GM23338 (cell line): ENCODE results near the gene ITIH5. TPM values are rescaled to one million over a fixed set of nuclear protein-coding genes. Genes with fewer than 3 reads are reported as not detected.

Experiments used
- ATAC-seq: fragments of 200-7000 bp; cut with Tn5 transposase; 3 replicates; pipeline ENCODE4 v1.9.1; 2020
- DNase-seq: peaks from one replicate; pipeline ENCODE4 v3.0.0-alpha.2; 2015; ENCODE audit warnings: low spot score
- H2AFZ ChIP-seq: fragments of 200-600 bp; sonication (generic); 2 replicates; pipeline ENCODE4 v1.8.0; 2016; ENCODE audit warnings: antibody characterized with exemption, mild to moderate bottlenecking, moderate library complexity
- H3F3A ChIP-seq: fragments of 200-600 bp; sonication (generic); replicated peaks from 2 replicates; pipeline ENCODE4 v1.8.0; 2017; ENCODE audit warnings: antibody characterized with exemption, mixed run types, low read depth
- H3K27ac ChIP-seq: fragments of 200-600 bp; sonication (generic); 2 replicates; pipeline ENCODE4 v1.6.1; 2016; ENCODE audit warnings: low read depth
- H3K27me3 ChIP-seq: fragments of 200-600 bp; sonication (generic); 2 replicates; pipeline ENCODE4 v1.8.0; 2016; ENCODE audit warnings: mild to moderate bottlenecking, mixed run types, moderate library complexity; ENCODE audit not compliant: insufficient read depth
- H3K36me3 ChIP-seq: fragments of 200-600 bp; sonication (generic); 2 replicates; pipeline ENCODE4 v1.8.0; 2016; ENCODE audit warnings: mild to moderate bottlenecking; ENCODE audit not compliant: insufficient read depth
- H3K4me1 ChIP-seq: fragments of 200-600 bp; sonication (generic); 2 replicates; pipeline ENCODE4 v1.8.0; 2016; ENCODE audit warnings: mild to moderate bottlenecking, moderate library complexity; ENCODE audit not compliant: insufficient read depth
- H3K4me2 ChIP-seq: fragments of 200-600 bp; sonication (generic); 2 replicates; pipeline ENCODE4 v1.7.1; 2017; ENCODE audit warnings: mixed run types
- H3K4me3 ChIP-seq: fragments of 200-600 bp; sonication (generic); 2 replicates; pipeline ENCODE4 v1.6.1; 2016; ENCODE audit warnings: mixed run types
- H3K79me2 ChIP-seq: fragments of 200-600 bp; sonication (generic); replicated peaks from 2 replicates; pipeline ENCODE4 v1.8.0; 2017; ENCODE audit warnings: mild to moderate bottlenecking; ENCODE audit not compliant: insufficient read depth
- H3K9me2 ChIP-seq: fragments of 200-600 bp; sonication (generic); 2 replicates; pipeline ENCODE4 v1.8.0; 2017; ENCODE audit not compliant: insufficient read depth
- H4K20me1 ChIP-seq: fragments of 200-600 bp; sonication (generic); replicated peaks from 2 replicates; pipeline ENCODE4 v1.8.0; 2017; ENCODE audit warnings: mild to moderate bottlenecking; ENCODE audit not compliant: insufficient read depth
- H3K27ac Mint-ChIP-seq: 2 replicates; pipeline ENCODE4 v1.8.0; 2020; ENCODE audit warnings: inconsistent platforms, mild to moderate bottlenecking, moderate library complexity, mixed read lengths
- H3K27me3 Mint-ChIP-seq: 3 replicates; pipeline ENCODE4 v1.8.0; 2022; ENCODE audit warnings: low read depth, mild to moderate bottlenecking, moderate library complexity, mixed read lengths, inconsistent platforms; ENCODE audit not compliant: insufficient read depth, poor library complexity
- H3K36me3 Mint-ChIP-seq: 3 replicates; pipeline ENCODE4 v1.8.0; 2021; ENCODE audit warnings: low read depth, mild to moderate bottlenecking, inconsistent platforms, moderate library complexity, mixed read lengths
- H3K4me1 Mint-ChIP-seq: 3 replicates; pipeline ENCODE4 v1.8.0; 2020; ENCODE audit warnings: mild to moderate bottlenecking, inconsistent platforms, mixed read lengths
- H3K4me3 Mint-ChIP-seq: 3 replicates; pipeline ENCODE4 v1.8.0; 2021; ENCODE audit warnings: moderate library complexity, mild to moderate bottlenecking, inconsistent platforms, mixed read lengths
- H3K9me3 Mint-ChIP-seq: 3 replicates; pipeline ENCODE4 v1.8.0; 2020; ENCODE audit warnings: moderate library complexity, mild to moderate bottlenecking, inconsistent platforms, mixed read lengths
- CREB1 ChIP-seq: fragments of 250-450 bp; sonication (Bioruptor Pico); IDR thresholded peaks from 2 replicates; pipeline ENCODE4 v1.5.0; 2020; ENCODE audit warnings: low read depth, mild to moderate bottlenecking, moderate library complexity
- EZH2 ChIP-seq: fragments of 200-600 bp; sonication (generic); IDR thresholded peaks from one replicate; pipeline ENCODE4 v1.8.0; 2017; ENCODE audit warnings: antibody characterized with exemption, mild to moderate bottlenecking, low read depth; ENCODE audit not compliant: unreplicated experiment
- EZH2phosphoT487 ChIP-seq: fragments of 200-600 bp; sonication (generic); IDR thresholded peaks from one replicate; pipeline ENCODE4 v1.8.1; 2018; ENCODE audit warnings: antibody characterized with exemption; ENCODE audit not compliant: unreplicated experiment
- JUNB ChIP-seq: IDR thresholded peaks from one replicate; pipeline ENCODE4 v1.6.1; 2016; ENCODE audit warnings: antibody characterized with exemption; ENCODE audit not compliant: unreplicated experiment
- STAT1 ChIP-seq: IDR thresholded peaks from one replicate; pipeline ENCODE4 v1.6.1; 2016; ENCODE audit warnings: antibody characterized with exemption; ENCODE audit not compliant: unreplicated experiment
- ZNF114 ChIP-seq: fragments of 250-450 bp; sonication (Bioruptor Pico); IDR thresholded peaks from 2 replicates; pipeline ENCODE4 v1.5.0; 2020; ENCODE audit warnings: mild to moderate bottlenecking, moderate library complexity
- polyA plus RNA-seq: library from polyadenylated mRNA; unstranded; fragments of >200 nt; fragmentation: Nextera tagmentation; extraction: Ambion mirVana; gene quantifications from 2 replicates; pipeline ENCODE4 v1.2.1, GENCODE V29; 2016
- total RNA-seq: library from RNA; depleted of rRNA; stranded (reverse); fragments of >200 nt; shearing (Covaris generic); gene quantifications from 2 replicates; pipeline ENCODE4 v1.2.3, GENCODE V29; 2014
- TF ChIP-seq, protein P1 (sequence below): IDR thresholded peaks from 2 replicates; pipeline ENCODE4 v1.6.1; 2016; ENCODE audit warnings: antibody characterized with exemption
- TF ChIP-seq, protein P2 (sequence below), 2 experiments: fragments of 200-600 bp in 1 of 2; sonication (generic) in 1 of 2; conservative IDR thresholded peaks; 2 replicates each; pipeline versions ENCODE4 v1.5.1 to v1.6.1; 2016 to 2017; ENCODE audit warnings: antibody characterized with exemption in 2 of 2, low read depth in 2 of 2, mild to moderate bottlenecking in 2 of 2, moderate library complexity in 1 of 2
- TF ChIP-seq, protein P3 (sequence below): IDR thresholded peaks from one replicate; pipeline ENCODE4 v1.6.1; 2018; ENCODE audit warnings: antibody characterized with exemption; ENCODE audit not compliant: unreplicated experiment

ITIH5 gene
- total and polyA plus RNA-seq, 2 experiments from 2014 or later = 0.99 to 2.2 TPM

DNA sequence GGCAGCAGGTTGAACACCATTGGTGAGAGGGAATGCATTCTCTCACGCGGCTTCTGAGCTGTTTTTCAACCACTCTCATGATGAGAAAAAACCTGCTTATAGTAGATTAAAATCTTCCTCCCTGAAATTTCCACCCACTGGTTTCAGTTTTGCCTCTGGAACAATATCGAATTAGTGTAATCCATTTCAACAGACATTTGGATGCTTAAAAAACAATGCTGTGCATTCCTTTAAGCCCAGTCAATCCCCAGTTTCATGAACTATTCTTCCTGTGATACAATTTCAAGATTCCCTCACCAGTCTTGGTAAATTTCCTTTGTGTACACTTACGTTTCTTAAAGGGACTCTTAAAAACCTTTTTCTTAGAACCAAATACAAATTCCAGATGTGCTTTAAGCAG, 89.6 kb downstream of the ITIH5 start:
- peaks cover 4% of the 10 kb centered on the region for H3K27me3 Mint-ChIP-seq
- TF ChIP-seq STAT1 (no peak), EZH2 (no peak)
- TF ChIP-seq, protein P1, sequence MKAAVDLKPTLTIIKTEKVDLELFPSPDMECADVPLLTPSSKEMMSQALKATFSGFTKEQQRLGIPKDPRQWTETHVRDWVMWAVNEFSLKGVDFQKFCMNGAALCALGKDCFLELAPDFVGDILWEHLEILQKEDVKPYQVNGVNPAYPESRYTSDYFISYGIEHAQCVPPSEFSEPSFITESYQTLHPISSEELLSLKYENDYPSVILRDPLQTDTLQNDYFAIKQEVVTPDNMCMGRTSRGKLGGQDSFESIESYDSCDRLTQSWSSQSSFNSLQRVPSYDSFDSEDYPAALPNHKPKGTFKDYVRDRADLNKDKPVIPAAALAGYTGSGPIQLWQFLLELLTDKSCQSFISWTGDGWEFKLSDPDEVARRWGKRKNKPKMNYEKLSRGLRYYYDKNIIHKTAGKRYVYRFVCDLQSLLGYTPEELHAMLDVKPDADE = no peak
- TF ChIP-seq, protein P2, sequence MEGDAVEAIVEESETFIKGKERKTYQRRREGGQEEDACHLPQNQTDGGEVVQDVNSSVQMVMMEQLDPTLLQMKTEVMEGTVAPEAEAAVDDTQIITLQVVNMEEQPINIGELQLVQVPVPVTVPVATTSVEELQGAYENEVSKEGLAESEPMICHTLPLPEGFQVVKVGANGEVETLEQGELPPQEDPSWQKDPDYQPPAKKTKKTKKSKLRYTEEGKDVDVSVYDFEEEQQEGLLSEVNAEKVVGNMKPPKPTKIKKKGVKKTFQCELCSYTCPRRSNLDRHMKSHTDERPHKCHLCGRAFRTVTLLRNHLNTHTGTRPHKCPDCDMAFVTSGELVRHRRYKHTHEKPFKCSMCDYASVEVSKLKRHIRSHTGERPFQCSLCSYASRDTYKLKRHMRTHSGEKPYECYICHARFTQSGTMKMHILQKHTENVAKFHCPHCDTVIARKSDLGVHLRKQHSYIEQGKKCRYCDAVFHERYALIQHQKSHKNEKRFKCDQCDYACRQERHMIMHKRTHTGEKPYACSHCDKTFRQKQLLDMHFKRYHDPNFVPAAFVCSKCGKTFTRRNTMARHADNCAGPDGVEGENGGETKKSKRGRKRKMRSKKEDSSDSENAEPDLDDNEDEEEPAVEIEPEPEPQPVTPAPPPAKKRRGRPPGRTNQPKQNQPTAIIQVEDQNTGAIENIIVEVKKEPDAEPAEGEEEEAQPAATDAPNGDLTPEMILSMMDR (conservative IDR thresholded peaks at IDR 0.05; ENCODE audit: low read depth in 2 of 2) = no peak
- H2AFZ ChIP-seq = no peak overlapping the region
- 0 out of 3 replicates have a peak, but pooled peaks cover 4% of the 10 kb centered on the region for H3K4me1 Mint-ChIP-seq
- no peaks in the 10 kb centered on the region for H3K79me2 ChIP-seq
- no peaks in the 10 kb centered on the region for H3K36me3 Mint-ChIP-seq
- no peak overlapping the region for H3K4me3 Mint-ChIP-seq
- no peaks in the 10 kb centered on the region; the same call in 1 of the 2 replicates for H3K4me1 ChIP-seq
- ATAC-seq (no peak), DNase-seq (no peak)
- H3K4me3 ChIP-seq = no peak overlapping the region
- H3K36me3 ChIP-seq = no peaks in the 10 kb centered on the region
- H3K27ac ChIP-seq = no peak overlapping the region
- H3K27me3 ChIP-seq = no peaks in the 10 kb centered on the region
- no peak overlapping the region for H3K4me2 ChIP-seq
- no peaks in the 10 kb centered on the region for H4K20me1 ChIP-seq
- H3K9me3 Mint-ChIP-seq = no peaks in the 10 kb centered on the region; the same call in 2 of the 3 replicates
- no peaks in the 10 kb centered on the region for H3K9me2 ChIP-seq
- H3F3A ChIP-seq = no peaks in the 10 kb centered on the region
- no peak overlapping the region for H3K27ac Mint-ChIP-seq

DNA sequence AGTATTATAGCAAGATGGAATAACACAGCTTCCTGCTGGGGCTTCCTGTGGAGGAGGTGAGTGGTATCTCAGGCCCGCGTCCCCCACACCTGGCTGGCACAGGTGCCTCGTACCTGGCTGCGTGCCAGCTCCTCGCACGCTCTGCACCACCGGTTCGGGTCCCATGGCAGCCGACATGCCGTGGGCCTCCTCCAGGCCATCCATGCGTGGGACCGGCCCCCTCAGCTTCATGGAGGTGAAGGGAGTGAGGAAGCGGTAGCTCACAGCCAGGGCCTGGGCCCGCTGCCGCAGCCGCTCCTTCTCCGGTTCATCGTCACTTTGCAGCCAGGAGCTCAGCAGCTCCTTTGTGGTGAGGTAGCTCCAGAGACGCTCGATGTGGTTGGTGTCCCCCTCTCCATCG, 90.4 kb downstream of the ITIH5 start:
- no peaks in the 10 kb centered on the region for H3K36me3 Mint-ChIP-seq
- ATAC-seq = no peak
- peaks cover 4% of the 10 kb centered on the region for H3K27me3 Mint-ChIP-seq
- TF ChIP-seq STAT1 (no peak), ZNF114 (no peak), JUNB (no peak), CREB1 (CRISPR knock-in tag) (no peak), EZH2phosphoT487 (no peak)
- TF ChIP-seq, protein P3, sequence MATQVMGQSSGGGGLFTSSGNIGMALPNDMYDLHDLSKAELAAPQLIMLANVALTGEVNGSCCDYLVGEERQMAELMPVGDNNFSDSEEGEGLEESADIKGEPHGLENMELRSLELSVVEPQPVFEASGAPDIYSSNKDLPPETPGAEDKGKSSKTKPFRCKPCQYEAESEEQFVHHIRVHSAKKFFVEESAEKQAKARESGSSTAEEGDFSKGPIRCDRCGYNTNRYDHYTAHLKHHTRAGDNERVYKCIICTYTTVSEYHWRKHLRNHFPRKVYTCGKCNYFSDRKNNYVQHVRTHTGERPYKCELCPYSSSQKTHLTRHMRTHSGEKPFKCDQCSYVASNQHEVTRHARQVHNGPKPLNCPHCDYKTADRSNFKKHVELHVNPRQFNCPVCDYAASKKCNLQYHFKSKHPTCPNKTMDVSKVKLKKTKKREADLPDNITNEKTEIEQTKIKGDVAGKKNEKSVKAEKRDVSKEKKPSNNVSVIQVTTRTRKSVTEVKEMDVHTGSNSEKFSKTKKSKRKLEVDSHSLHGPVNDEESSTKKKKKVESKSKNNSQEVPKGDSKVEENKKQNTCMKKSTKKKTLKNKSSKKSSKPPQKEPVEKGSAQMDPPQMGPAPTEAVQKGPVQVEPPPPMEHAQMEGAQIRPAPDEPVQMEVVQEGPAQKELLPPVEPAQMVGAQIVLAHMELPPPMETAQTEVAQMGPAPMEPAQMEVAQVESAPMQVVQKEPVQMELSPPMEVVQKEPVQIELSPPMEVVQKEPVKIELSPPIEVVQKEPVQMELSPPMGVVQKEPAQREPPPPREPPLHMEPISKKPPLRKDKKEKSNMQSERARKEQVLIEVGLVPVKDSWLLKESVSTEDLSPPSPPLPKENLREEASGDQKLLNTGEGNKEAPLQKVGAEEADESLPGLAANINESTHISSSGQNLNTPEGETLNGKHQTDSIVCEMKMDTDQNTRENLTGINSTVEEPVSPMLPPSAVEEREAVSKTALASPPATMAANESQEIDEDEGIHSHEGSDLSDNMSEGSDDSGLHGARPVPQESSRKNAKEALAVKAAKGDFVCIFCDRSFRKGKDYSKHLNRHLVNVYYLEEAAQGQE = no peak
- TF ChIP-seq, protein P2 (conservative IDR thresholded peaks at IDR 0.05; ENCODE audit: low read depth in 2 of 2) = no peak

More for the DNA sequence above, 90.4 kb downstream of the ITIH5 start:
- Mint-ChIP-seq H3K4me1 (0 out of 3 replicates have a peak, but pooled peaks cover 4% of the 10 kb centered on the region), H3K27ac (no peak overlapping the region), H3K4me3 (no peak overlapping the region), H3K9me3 (no peaks in the 10 kb centered on the region; the same call in 2 of the 3 replicates)
- Histone ChIP-seq H3K4me1 (no peaks in the 10 kb centered on the region; the same call in 1 of the 2 replicates), H3K4me2 (no peak overlapping the region), H4K20me1 (no peaks in the 10 kb centered on the region), H2AFZ (no peak overlapping the region), H3K27ac (no peak overlapping the region), H3K9me2 (no peaks in the 10 kb centered on the region), H3K36me3 (no peaks in the 10 kb centered on the region), H3K4me3 (no peak overlapping the region), H3K27me3 (no peaks in the 10 kb centered on the region), H3F3A (no peaks in the 10 kb centered on the region), H3K79me2 (no peaks in the 10 kb centered on the region)
- no peak for DNase-seq
